ENCODE results near the gene TNFRSF9.

- TF ChIP-seq EZH2 (IDR thresholded peaks at IDR 0.05; ENCODE audit: insufficient read depth, poor library complexity, severe bottlenecking): no peak
- TF ChIP-seq EZH2phosphoT487 (IDR thresholded peaks at IDR 0.05; ENCODE audit: insufficient read depth, low read depth): no peak
These were observed 18.8 kb downstream of the TNFRSF9 start for GRCh38 chr1:7921796-7922195.
